Neutrophil (primary cell): Measurements from ENCODE around the gene TBC1D3C.
"Not testable (repeated sequence)": the region's sequence is repeated elsewhere in the genome, so short reads cannot be mapped to it uniquely, and the experiment has no call there.

Source experiments
- H3K27ac ChIP-seq: fragments of 200-600 bp; sonication (generic); 2 replicates; pipeline ENCODE4 v1.5.1; 2016; ENCODE audit warnings: mild to moderate bottlenecking, moderate library complexity
- H3K27me3 ChIP-seq: fragments of 200-600 bp; sonication (generic); 2 replicates; pipeline ENCODE4 v1.6.0; 2016; ENCODE audit warnings: mild to moderate bottlenecking
- H3K36me3 ChIP-seq: fragments of 200-600 bp; sonication (generic); 2 replicates; pipeline ENCODE4 v1.5.1; 2017
- H3K4me1 ChIP-seq, 2 experiments: fragments of 200-600 bp in 1 of 2; sonication (generic) in 1 of 2; 1 replicate in 1 of 2; 2 replicates in 1 of 2; pipeline versions ENCODE4 v1.5.1 to v1.6.1; 2013 to 2016; ENCODE audit warnings: low read depth in 1 of 2, low read length in 1 of 2, mild to moderate bottlenecking in 1 of 2, moderate library complexity in 1 of 2; ENCODE audit not compliant: control insufficient read depth in 1 of 2, insufficient read depth in 1 of 2
- H3K4me3 ChIP-seq, 2 experiments: fragments of 200-600 bp in 1 of 2; sonication (generic) in 1 of 2; 1 replicate in 1 of 2; 2 replicates in 1 of 2; pipeline ENCODE4 v1.5.1; 2013 to 2016; ENCODE audit warnings: low read depth in 1 of 2, low read length in 1 of 2, mild to moderate bottlenecking in 1 of 2, moderate library complexity in 1 of 2
- H3K9me3 ChIP-seq: fragments of 200-600 bp; sonication (generic); 2 replicates; pipeline ENCODE4 v1.5.1; 2016

Gene TBC1D3C

DNA sequence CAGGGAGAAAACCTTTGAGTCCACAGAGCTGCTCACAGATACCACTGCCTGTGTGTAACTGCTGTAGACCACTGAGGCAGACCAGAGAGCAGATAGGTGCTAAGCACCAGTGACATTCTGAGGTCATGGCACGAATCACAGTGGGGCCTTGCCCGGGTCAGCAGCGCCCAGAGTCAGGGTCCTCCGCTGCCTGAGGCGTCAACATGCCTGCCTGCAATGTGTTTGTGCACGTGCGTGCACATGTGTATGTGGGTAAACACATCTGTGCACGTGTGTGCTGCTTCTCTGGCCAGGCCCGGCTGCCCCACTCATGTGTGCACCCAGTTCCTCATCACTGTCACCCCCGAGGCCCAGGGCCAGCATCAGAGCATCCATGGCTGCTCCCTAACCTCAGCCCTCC, at the start of gene TBC1D3C:
TBC1D3C (minus strand) TSS at position 101 of the 400 bp plus-strand sequence. CDS start 1,568 bp downstream, outside the sequence.
- not testable (repeated sequence) for H3K27ac ChIP-seq, H3K27me3 ChIP-seq, H3K9me3 ChIP-seq, H3K4me1 ChIP-seq, H3K4me3 ChIP-seq, H3K36me3 ChIP-seq

DNA sequence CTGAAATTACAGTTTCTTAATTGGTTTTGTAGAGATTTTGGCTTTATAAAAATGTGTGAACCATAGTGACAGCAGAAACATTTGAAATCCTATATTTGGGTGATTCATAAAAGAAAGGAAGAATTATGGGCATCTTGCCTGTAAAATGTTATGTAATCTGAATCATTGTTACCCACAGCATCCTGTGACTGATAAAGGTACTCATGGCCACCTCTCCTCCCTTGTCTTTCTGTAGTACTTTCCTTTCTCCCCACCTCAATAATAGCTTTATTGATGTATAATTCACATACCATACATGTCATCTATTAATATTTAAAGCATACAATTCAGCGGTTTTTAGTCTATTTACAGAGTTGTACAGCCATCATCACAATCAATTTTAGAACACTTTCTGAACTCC, 30.8 kb upstream of the TBC1D3C start:
- H3K27ac ChIP-seq, H3K27me3 ChIP-seq, H3K36me3 ChIP-seq, H3K4me1 ChIP-seq, H3K9me3 ChIP-seq, H3K4me3 ChIP-seq: not testable (repeated sequence)

DNA sequence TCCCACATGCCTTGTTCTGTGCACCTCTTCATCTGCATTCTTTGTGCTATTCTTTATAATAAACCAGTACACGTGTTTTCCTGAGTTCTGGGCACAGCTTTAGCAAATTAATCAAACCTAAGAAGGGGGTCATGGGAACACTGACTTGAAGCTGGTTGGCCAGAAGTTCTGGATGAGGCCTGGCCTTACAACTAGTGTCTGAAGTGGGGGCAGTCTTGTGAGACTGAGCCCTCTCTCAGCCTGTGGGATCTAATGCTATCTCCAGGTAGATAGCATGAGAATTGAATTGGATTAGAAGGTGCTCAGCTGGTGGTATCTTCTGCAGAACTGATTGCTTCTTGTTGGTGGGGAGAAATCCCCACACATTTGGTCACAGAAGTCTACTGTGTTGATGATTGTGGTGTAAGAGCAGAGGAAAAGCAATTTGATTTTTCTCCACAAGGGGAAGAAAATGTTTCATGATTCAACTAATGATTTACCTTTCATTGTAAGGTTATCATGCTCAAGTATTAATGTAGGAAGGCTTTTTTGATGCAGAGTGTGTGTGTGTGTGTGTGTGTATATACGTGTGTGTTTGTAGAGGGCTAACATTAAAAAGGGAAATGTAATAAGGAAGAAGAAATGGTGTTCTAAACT, 25.7 kb upstream of the TBC1D3C start:
- not testable (repeated sequence) for H3K27me3 ChIP-seq, H3K36me3 ChIP-seq, H3K4me3 ChIP-seq, H3K27ac ChIP-seq, H3K9me3 ChIP-seq, H3K4me1 ChIP-seq

GRCh38 chr17:38088120-38088519, 19.7 kb upstream of the TBC1D3C start:
- H3K36me3 ChIP-seq, H3K4me1 ChIP-seq, H3K4me3 ChIP-seq, H3K27me3 ChIP-seq, H3K9me3 ChIP-seq, H3K27ac ChIP-seq: not testable (repeated sequence)

- H3K36me3 ChIP-seq, H3K4me1 ChIP-seq, H3K27me3 ChIP-seq, H3K27ac ChIP-seq, H3K9me3 ChIP-seq, H3K4me3 ChIP-seq: not testable (repeated sequence)
Observed at GRCh38 chr17:38087344-38087743, 18.9 kb upstream of the TBC1D3C start.
